Measurements from ENCODE around the gene KLHL15.
"Not testable (repeated sequence)": the region's sequence is repeated elsewhere in the genome, so short reads cannot be mapped to it uniquely, and the experiment has no call there.

KLHL15 gene

GRCh38 chrX:24017674-24018073, 9.3 kb downstream of the KLHL15 start:
- no peak for DNase-seq

- no peak for DNase-seq
Observed at GRCh38 chrX:24014388-24015018, 12.5 kb downstream of the KLHL15 start.

- DNase-seq = no peak
Observed at GRCh38 chrX:24012266-24012665, 14.7 kb downstream of the KLHL15 start.

- no peak for DNase-seq
Observed at GRCh38 chrX:24005867-24006266, 21.1 kb downstream of the KLHL15 start.

GRCh38 chrX:24005028-24005427, 22.0 kb downstream of the KLHL15 start:
- DNase-seq = no peak

- DNase-seq = no peak
Observed at GRCh38 chrX:24002792-24003191, 24.2 kb downstream of the KLHL15 start.

GRCh38 chrX:24002167-24002566, 24.8 kb downstream of the KLHL15 start:
- no peak for DNase-seq

- DNase-seq = no peak
Observed at GRCh38 chrX:23999671-24000070, 27.3 kb downstream of the KLHL15 start.

- no peak for DNase-seq
Observed at GRCh38 chrX:23993012-23993633, 33.9 kb downstream of the KLHL15 start.

- no peak for DNase-seq
Observed at GRCh38 chrX:23992431-23992830, 34.6 kb downstream of the KLHL15 start.

- no peak for DNase-seq
Observed at GRCh38 chrX:23990455-23990854, 36.5 kb downstream of the KLHL15 start.

- DNase-seq = no peak
Observed at GRCh38 chrX:23989689-23990088, 37.3 kb downstream of the KLHL15 start.

- no peak for DNase-seq
Observed at GRCh38 chrX:23982891-23983290, 44.1 kb downstream of the KLHL15 start.

GRCh38 chrX:23981711-23982110, 45.3 kb downstream of the KLHL15 start:
- DNase-seq = no peak

GRCh38 chrX:23981222-23981621, 45.8 kb downstream of the KLHL15 start:
- no peak for DNase-seq

GRCh38 chrX:23980011-23980441, 47.0 kb downstream of the KLHL15 start:
- no peak for DNase-seq

GRCh38 chrX:23978491-23978890, 48.5 kb downstream of the KLHL15 start:
- DNase-seq = no peak

- DNase-seq = not testable (repeated sequence)
Observed at GRCh38 chrX:23965630-23966029, 61.4 kb downstream of the KLHL15 start.

GRCh38 chrX:23964191-23964590, 62.8 kb downstream of the KLHL15 start:
- DNase-seq = no peak

- DNase-seq = no peak
Observed at GRCh38 chrX:23959781-23960180, 67.2 kb downstream of the KLHL15 start.

GRCh38 chrX:23954396-23954795, 72.6 kb downstream of the KLHL15 start:
- DNase-seq = no peak

- no peak for DNase-seq
Observed at GRCh38 chrX:23953908-23954269, 73.1 kb downstream of the KLHL15 start.

GRCh38 chrX:23952984-23953907, 73.7 kb downstream of the KLHL15 start:
- no peak for DNase-seq

- DNase-seq = no peak
Observed at GRCh38 chrX:23952391-23952790, 74.6 kb downstream of the KLHL15 start.
